GM10248 (cell line): Measurements from ENCODE around the gene NSMCE4A.
"Not testable (repeated sequence)": the region's sequence is repeated elsewhere in the genome, so short reads cannot be mapped to it uniquely, and the experiment has no call there.

ENCODE experiments used
- CTCF ChIA-PET: fragments of 300-600 bp; sonication (Branson Sonifier 250); formaldehyde crosslinking; extraction: SDS; loops from one replicate; lab custom pipeline; 2021; ENCODE audit warnings: antibody characterized with exemption; lab: Yijun Ruan, JAX
- POLR2A ChIA-PET: fragments of 350-650 bp; sonication (Branson Sonifier 250); formaldehyde crosslinking; extraction: SDS; loops from one replicate; lab custom pipeline; 2020; ENCODE audit warnings: antibody characterized with exemption; lab: Yijun Ruan, JAX
- DNase-seq: peaks from one replicate; pipeline ENCODE4 v3.0.0; 2012; ENCODE audit errors: extremely low spot score
- CTCF ChIP-seq: IDR thresholded peaks from 2 replicates; pipeline ENCODE4 v1.5.1; 2012; ENCODE audit warnings: mild to moderate bottlenecking, low read depth; ENCODE audit errors: extremely low read depth, missing control alignments, control extremely low read depth

Gene NSMCE4A

DNA sequence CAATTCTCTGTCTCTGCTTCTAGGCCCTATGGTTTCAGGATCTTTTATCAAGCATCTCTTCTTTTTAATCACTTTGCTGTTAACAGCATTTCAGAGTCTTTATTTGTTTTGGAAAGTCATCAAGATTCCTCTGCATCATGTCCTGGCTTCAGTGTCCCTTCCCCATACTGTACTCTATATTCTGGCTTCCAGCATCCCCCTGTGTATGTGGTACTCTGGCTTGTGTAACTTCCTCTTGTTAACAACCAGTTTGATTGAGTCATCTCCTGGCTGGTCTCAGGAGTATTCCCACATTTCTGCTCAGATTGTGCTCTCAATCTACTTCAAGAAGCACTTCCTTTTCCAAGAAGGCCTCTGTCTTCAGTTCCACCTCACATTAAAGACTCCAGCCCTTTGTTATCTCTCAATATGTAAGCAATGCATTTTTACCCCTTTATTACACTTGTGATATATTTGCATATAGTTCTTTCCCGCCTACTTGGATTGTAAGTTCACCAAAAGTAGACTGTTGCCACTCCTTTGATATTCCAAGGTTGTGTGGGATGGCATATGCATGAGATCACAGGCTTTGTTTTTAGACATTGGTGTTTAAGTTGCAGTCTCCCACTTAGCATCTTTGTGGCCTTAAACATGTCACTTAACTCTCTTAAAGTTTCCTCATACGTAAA lies 32.1 kb downstream of the NSMCE4A start:
- POLR2A ChIA-PET, result no interaction called here
- CTCF ChIA-PET, result no interaction called here

GRCh38 chr10:121941532-121941931 lies 33.5 kb downstream of the NSMCE4A start:
- ChIA-PET POLR2A (no interaction called here), CTCF (no interaction called here)
- no peak for TF ChIP-seq CTCF
- DNase-seq, result no peak

More for the DNA sequence above, 32.1 kb downstream of the NSMCE4A start:
- TF ChIP-seq CTCF, result no peak
- no peak for DNase-seq

DNA sequence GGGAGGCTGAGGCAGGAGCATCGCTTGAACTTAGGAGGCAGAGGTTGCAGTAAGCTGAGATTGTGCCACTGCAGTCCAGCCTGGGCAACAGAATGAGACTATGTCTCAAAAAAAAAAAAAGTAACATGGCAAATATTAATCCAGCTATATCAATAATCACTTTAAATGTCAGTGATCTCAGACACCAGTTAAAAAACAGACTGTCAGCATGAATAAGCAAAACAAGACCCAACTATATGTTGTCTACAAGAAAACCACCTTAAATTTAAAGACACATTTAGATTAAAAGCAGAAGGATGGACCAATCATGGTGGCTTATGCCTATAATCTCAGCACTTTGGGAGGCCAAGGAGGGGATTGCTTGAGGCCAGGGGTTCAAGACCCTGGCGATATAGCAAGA lies 38.7 kb downstream of the NSMCE4A start:
- CTCF ChIA-PET, result interaction anchor here (1.0 to 1.1 kb wide), 2 partner anchors 11 to 31 kb away, joined by 3 to 5 read pairs; no protein-coding TSS in a partner anchor
- POLR2A ChIA-PET, result interaction anchor here (0.6 to 1.0 kb wide), 3 partner anchors 8 to 16 kb away, joined by 3 to 4 read pairs (median 4); no protein-coding TSS in a partner anchor

DNA sequence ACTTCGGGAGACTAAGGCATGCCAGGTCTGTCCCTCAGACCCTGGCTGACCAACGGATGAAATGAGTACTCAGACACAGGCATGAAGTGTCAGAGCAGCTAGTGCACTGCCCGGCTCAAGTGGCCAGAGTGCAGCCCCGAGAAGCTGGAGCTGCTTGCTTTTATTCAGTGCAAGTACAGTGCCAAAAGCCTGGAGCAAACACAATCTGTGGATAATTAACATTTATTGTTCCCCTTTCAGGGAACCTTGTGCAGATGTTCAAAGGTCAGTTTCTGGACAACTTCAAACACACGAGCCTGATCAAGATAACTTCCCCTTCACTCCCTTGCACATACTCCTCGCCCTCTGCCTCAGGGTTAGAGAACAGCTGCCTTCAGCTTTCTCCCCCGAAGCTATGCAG lies 39.3 kb downstream of the NSMCE4A start:
- no peak for TF ChIP-seq CTCF
- CTCF ChIA-PET, result no interaction called here
- POLR2A ChIA-PET, result interaction anchor here (1.0 kb wide), 1 partner anchor 17 kb away, joined by 4 read pairs; no protein-coding TSS in a partner anchor
- DNase-seq, result no peak

More for the DNA sequence above, 38.7 kb downstream of the NSMCE4A start:
- DNase-seq, result no peak
- TF ChIP-seq CTCF, result no peak

GRCh38 chr10:121930268-121931085 lies 44.5 kb downstream of the NSMCE4A start:
- POLR2A ChIA-PET, DNase-seq, CTCF ChIA-PET: not testable (repeated sequence)

DNA sequence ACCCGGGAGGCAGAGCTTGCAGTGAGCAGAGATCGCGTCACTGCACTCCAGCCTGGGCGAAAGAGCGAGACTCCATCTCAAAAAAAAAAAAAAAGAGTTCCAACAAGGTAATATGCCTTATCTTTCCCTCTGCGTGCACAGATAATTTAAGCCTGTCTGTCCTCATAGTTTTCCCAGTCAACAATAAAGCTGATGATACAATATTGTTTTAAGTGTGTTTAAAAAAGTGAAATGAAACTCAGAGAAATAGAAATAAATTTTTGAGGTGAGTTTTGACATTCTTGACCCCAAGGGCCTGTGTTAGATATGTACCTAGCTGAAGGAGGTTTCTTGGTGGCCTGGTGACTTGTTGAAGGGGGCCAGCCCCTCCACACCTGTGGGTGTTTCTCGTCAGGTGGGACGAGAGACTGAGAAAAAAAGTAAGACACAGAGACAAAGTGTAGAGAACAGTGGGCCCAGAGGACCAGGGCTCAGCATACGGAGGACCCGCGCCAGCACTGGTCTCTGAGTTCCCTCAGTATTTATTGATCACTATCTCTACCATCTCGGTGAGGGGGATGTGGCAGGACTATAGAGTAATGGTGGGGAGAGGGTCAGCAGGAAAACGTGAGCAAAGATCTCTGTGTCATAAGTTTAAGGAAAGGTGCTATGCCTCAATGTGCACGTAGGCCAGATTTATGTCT lies 45.3 kb downstream of the NSMCE4A start:
- DNase-seq, POLR2A ChIA-PET, CTCF ChIA-PET: not testable (repeated sequence)

- peak; percentile 37 for DNase-seq
- no peak for TF ChIP-seq CTCF
- ChIA-PET CTCF (no interaction called here), POLR2A (no interaction called here)
These were observed 46.5 kb downstream of the NSMCE4A start for GRCh38 chr10:121928528-121928884.
